Lower leg skin (tissue), 3 donors: ENCODE measurements around the gene GRM8.

Source experiments
- POLR2A ChIP-seq, 2 donors: fragments of 450-650 bp; IDR thresholded peaks; one replicate each; pipeline ENCODE4 v1.6.1; 2016 to 2017; ENCODE audit warnings: antibody characterized with exemption in 2 of 2, mild to moderate bottlenecking in 1 of 2, moderate library complexity in 1 of 2
- TF ChIP-seq, protein P1 (sequence below), 3 donors: fragments of 450-650 bp; IDR thresholded peaks; one replicate each; pipeline ENCODE4 v1.5.1; 2016; ENCODE audit warnings: antibody characterized with exemption in 3 of 3, mild to moderate bottlenecking in 3 of 3, moderate library complexity in 2 of 3

GRCh38 chr7:127158659-127159058, 94.1 kb downstream of the GRM8 start:
- TF ChIP-seq POLR2A (IDR thresholded peaks at IDR 0.05), result no peak
- TF ChIP-seq, protein P1, sequence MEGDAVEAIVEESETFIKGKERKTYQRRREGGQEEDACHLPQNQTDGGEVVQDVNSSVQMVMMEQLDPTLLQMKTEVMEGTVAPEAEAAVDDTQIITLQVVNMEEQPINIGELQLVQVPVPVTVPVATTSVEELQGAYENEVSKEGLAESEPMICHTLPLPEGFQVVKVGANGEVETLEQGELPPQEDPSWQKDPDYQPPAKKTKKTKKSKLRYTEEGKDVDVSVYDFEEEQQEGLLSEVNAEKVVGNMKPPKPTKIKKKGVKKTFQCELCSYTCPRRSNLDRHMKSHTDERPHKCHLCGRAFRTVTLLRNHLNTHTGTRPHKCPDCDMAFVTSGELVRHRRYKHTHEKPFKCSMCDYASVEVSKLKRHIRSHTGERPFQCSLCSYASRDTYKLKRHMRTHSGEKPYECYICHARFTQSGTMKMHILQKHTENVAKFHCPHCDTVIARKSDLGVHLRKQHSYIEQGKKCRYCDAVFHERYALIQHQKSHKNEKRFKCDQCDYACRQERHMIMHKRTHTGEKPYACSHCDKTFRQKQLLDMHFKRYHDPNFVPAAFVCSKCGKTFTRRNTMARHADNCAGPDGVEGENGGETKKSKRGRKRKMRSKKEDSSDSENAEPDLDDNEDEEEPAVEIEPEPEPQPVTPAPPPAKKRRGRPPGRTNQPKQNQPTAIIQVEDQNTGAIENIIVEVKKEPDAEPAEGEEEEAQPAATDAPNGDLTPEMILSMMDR (IDR thresholded peaks at IDR 0.05), result no peak
